A673 (cell line): ENCODE data around the gene PUS3. TPM values are rescaled to one million over a fixed set of nuclear protein-coding genes. Genes with fewer than 3 reads are reported as not detected.
A peak's percentile ranks its signal among the peaks of the same experiment; 100 is the strongest.
"Not testable (repeated sequence)": the region's sequence is repeated elsewhere in the genome, so short reads cannot be mapped to it uniquely, and the experiment has no call there.

Source experiments
- BruUV-seq: library from RNA; stranded (reverse); fragments of 400-500 nt; replicated peaks from 2 replicates; lab custom pipeline; 2021; lab: Mats Ljungman, UMichigan
- CTCF ChIA-PET: fragments of 300-600 bp; sonication (Branson Sonifier 250); formaldehyde crosslinking; loops from one replicate; lab custom pipeline; 2022; ENCODE audit warnings: antibody characterized with exemption; lab: Charles Lee
- POLR2A ChIA-PET: fragments of 300-600 bp; sonication (Branson Sonifier 250); formaldehyde crosslinking; loops from one replicate; lab custom pipeline; 2022; ENCODE audit warnings: antibody characterized with exemption; ENCODE audit not compliant: low non-redundant PET; lab: Charles Lee
- DNase-seq: peaks from one replicate; pipeline ENCODE4 v3.0.0-alpha.2; 2015; ENCODE audit warnings: low spot score
- H3K27ac ChIP-seq: fragments of 200-600 bp; sonication (generic); 2 replicates; pipeline ENCODE4 v1.5.1; 2016; ENCODE audit warnings: mixed run types, low read depth, mild to moderate bottlenecking, mixed read lengths, antibody characterized with exemption, low read length; ENCODE audit not compliant: poor library complexity, severe bottlenecking
- H3K27me3 ChIP-seq: fragments of 200-600 bp; sonication (generic); replicated peaks from 2 replicates; pipeline ENCODE4 v1.6.1; 2017; ENCODE audit warnings: mixed run types, low read depth, mild to moderate bottlenecking, mixed read lengths, antibody characterized with exemption, low read length; ENCODE audit not compliant: insufficient read depth, poor library complexity
- H3K36me3 ChIP-seq: fragments of 200-600 bp; sonication (generic); 2 replicates; pipeline ENCODE4 v1.6.1; 2016; ENCODE audit warnings: mixed run types, mild to moderate bottlenecking, mixed read lengths, antibody characterized with exemption, low read length; ENCODE audit not compliant: insufficient read depth, poor library complexity, severe bottlenecking
- H3K4me1 ChIP-seq: fragments of 200-600 bp; sonication (generic); 2 replicates; pipeline ENCODE4 v1.6.1; 2017; ENCODE audit warnings: mixed run types, mild to moderate bottlenecking, mixed read lengths, antibody characterized with exemption, low read length; ENCODE audit not compliant: insufficient read depth, poor library complexity, severe bottlenecking
- H3K4me3 ChIP-seq: fragments of 200-600 bp; sonication (generic); 2 replicates; pipeline ENCODE4 v1.5.1; 2016; ENCODE audit warnings: low read depth, mixed run types, mild to moderate bottlenecking, mixed read lengths, low read length; ENCODE audit not compliant: poor library complexity, severe bottlenecking
- H3K9me3 ChIP-seq: fragments of 200-600 bp; sonication (generic); 2 replicates; pipeline ENCODE4 v1.6.1; 2016; ENCODE audit warnings: mixed run types, low read depth, mild to moderate bottlenecking, mixed read lengths, antibody characterized with exemption, low read length; ENCODE audit not compliant: poor library complexity, severe bottlenecking
- CTCF ChIP-seq: fragments of 300-800, 200-600 bp; sonication (generic); conservative IDR thresholded peaks from 2 replicates; pipeline ENCODE4 v1.5.1; 2017; ENCODE audit warnings: low read depth, mild to moderate bottlenecking, antibody characterized with exemption, low read length, moderate library complexity, mixed read lengths
- EZH2 ChIP-seq: fragments of 200-600 bp; sonication (generic); IDR thresholded peaks from 2 replicates; pipeline ENCODE4 v1.6.1; 2017; ENCODE audit warnings: borderline replicate concordance, low read depth, mild to moderate bottlenecking, mixed read lengths, antibody characterized with exemption, low read length; ENCODE audit not compliant: poor library complexity, severe bottlenecking
- intact Hi-C: fragments of 100-400 bp; cut with micrococcal nuclease; formaldehyde crosslinking; loops from one replicate; pipeline ENCODE4 v1.10.0; 2022; ENCODE audit not compliant: unreplicated experiment
- total RNA-seq: library from RNA; stranded (reverse); gene quantifications from 2 replicates; pipeline ENCODE4 v1.2.3, GENCODE V29; 2021

Gene PUS3
- total RNA-seq, 1 experiment from 2014 or later = 18.7 TPM

- Histone ChIP-seq H3K9me3 (no peaks in the 10 kb centered on the region), H3K4me1 (no peaks in the 10 kb centered on the region), H3K4me3 (no peak overlapping the region), H3K27me3 (no peaks in the 10 kb centered on the region), H3K27ac (no peak overlapping the region), H3K36me3 (no peaks in the 10 kb centered on the region)
- ChIA-PET POLR2A (no interaction called here), CTCF (interaction anchor here (0.7 kb wide), 2 partner anchors 134 to 1676 kb away, joined by 6 read pairs; no protein-coding TSS in a partner anchor)
- intact Hi-C loops = loop anchor here (5.0 to 10.0 kb wide), 3 partner anchors 444 to 897 kb away; no protein-coding TSS in a partner anchor
- peak; percentile 74 for DNase-seq
- TF ChIP-seq CTCF (peak; percentile 79), EZH2 (no peak)
- no TSS peak for BruUV-seq
These were observed 31.4 kb downstream of the PUS3 start for GRCh38 chr11:125871391-125872137.

- no peak for TF ChIP-seq CTCF
- POLR2A ChIA-PET = no interaction called here
- no peak for DNase-seq
- intact Hi-C loops = no loop called here
- no peaks in the 10 kb centered on the region for H3K4me1 ChIP-seq
- no peaks in the 10 kb centered on the region for H3K36me3 ChIP-seq
- H3K27me3 ChIP-seq = no peaks in the 10 kb centered on the region
- no peak overlapping the region for H3K4me3 ChIP-seq
- H3K27ac ChIP-seq = no peak overlapping the region
- H3K9me3 ChIP-seq = no peaks in the 10 kb centered on the region
- CTCF ChIA-PET = no interaction called here
- no TSS peak for BruUV-seq
These were observed 33.5 kb downstream of the PUS3 start for GRCh38 chr11:125869521-125869920.

DNA sequence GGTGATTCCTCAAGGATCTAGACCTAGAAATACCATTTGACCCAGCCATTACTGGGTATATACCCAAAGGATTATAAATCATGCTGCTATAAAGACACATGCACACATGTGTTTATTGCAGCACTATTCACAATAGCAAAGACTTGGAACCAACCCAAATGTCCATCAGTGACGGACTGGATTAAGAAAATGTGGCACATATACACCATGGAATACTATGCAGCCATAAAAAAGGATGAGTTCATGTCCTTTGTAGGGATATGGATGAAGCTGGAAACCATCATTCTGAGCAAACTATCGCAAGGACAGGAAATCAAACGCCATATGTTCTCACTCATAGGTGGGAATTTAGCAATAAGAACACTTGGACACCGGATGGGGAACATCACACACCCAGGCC is 37.7 kb downstream of the PUS3 start:
- CTCF ChIA-PET, H3K36me3 ChIP-seq, H3K4me3 ChIP-seq, DNase-seq, H3K9me3 ChIP-seq, H3K4me1 ChIP-seq, POLR2A ChIA-PET, H3K27ac ChIP-seq, H3K27me3 ChIP-seq, intact Hi-C loops, BruUV-seq: not testable (repeated sequence)

DNA sequence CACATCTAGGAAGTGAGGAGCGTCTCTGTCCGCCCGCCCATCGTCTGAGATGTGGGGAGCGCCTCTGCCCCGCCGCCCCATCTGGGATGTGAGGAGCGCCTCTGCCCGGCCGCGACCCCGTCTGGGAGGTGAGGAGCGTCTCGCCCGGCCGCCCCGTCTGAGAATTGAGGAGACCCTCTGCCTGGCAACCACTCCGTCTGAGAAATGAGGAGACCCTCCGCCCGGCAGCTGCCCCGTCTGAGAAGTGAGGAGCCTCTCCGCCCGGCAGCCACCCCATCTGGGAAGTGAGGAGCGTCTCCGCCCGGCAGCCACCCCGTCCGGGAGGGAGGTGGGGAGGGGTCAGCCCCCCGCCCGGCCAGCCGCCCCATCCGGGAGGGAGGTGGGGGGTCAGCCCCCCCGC is 40.2 kb downstream of the PUS3 start:
- H3K4me3 ChIP-seq, H3K9me3 ChIP-seq, H3K4me1 ChIP-seq, POLR2A ChIA-PET, DNase-seq, intact Hi-C loops, H3K27ac ChIP-seq, BruUV-seq, H3K27me3 ChIP-seq, H3K36me3 ChIP-seq, CTCF ChIA-PET: not testable (repeated sequence)

GRCh38 chr11:125857670-125858069 is 45.3 kb downstream of the PUS3 start:
- CTCF ChIA-PET = not testable (repeated sequence)

More at GRCh38 chr11:125857670-125858069, 45.3 kb downstream of the PUS3 start:
- H3K4me3 ChIP-seq, DNase-seq, H3K4me1 ChIP-seq, POLR2A ChIA-PET, BruUV-seq, H3K27me3 ChIP-seq, H3K9me3 ChIP-seq, intact Hi-C loops, H3K27ac ChIP-seq, H3K36me3 ChIP-seq: not testable (repeated sequence)
